GM06990 (cell line): ENCODE measurements around the gene TRIM38.
A peak's percentile ranks its signal among the peaks of the same experiment; 100 is the strongest.

Experiments used
- DNase-seq: peaks from one replicate; pipeline ENCODE4 v3.0.0-alpha.2; 2011; ENCODE audit not compliant: insufficient read length; ENCODE audit errors: extremely low read depth
- H3K27me3 ChIP-seq: replicated peaks from 2 replicates; pipeline ENCODE4 v1.6.0; 2011; ENCODE audit warnings: low read length; ENCODE audit not compliant: control insufficient read depth, insufficient read depth
- H3K36me3 ChIP-seq: 2 replicates; pipeline ENCODE4 v1.5.1; 2011; ENCODE audit warnings: low read length; ENCODE audit not compliant: control insufficient read depth, insufficient read depth
- H3K4me3 ChIP-seq: replicated peaks from 2 replicates; pipeline ENCODE4 v1.5.1; 2011; ENCODE audit warnings: low read depth, mild to moderate bottlenecking, control low read depth, low read length
- CTCF ChIP-seq: IDR thresholded peaks from 2 replicates; pipeline ENCODE4 v1.5.1; 2011; ENCODE audit warnings: low read length, control low read depth, mild to moderate bottlenecking, inconsistent platforms; ENCODE audit not compliant: insufficient read depth, poor library complexity, severe bottlenecking

The TRIM38 gene

GRCh38 chr6:26032340-26033084, 69.9 kb downstream of the TRIM38 start:
- Histone ChIP-seq H3K36me3 (no peaks in the 10 kb centered on the region), H3K4me3 (peak overlapping the region; percentile 60), H3K27me3 (no peaks in the 10 kb centered on the region)
- no peak for DNase-seq
- no peak for TF ChIP-seq CTCF

GRCh38 chr6:26033085-26033940, 70.7 kb downstream of the TRIM38 start:
- Histone ChIP-seq H3K4me3 (peak overlapping the region; percentile 60), H3K36me3 (no peaks in the 10 kb centered on the region), H3K27me3 (no peaks in the 10 kb centered on the region)
- DNase-seq = peak; percentile 94
- no peak for TF ChIP-seq CTCF

GRCh38 chr6:26033941-26034354, 71.3 kb downstream of the TRIM38 start:
- no peak for DNase-seq
- TF ChIP-seq CTCF = no peak
- H3K4me3 ChIP-seq = peak overlapping the region; percentile 39
- H3K27me3 ChIP-seq = no peaks in the 10 kb centered on the region
- H3K36me3 ChIP-seq = no peaks in the 10 kb centered on the region

GRCh38 chr6:26034905-26035304, 72.3 kb downstream of the TRIM38 start:
- no peak for TF ChIP-seq CTCF
- no peak for DNase-seq
- Histone ChIP-seq H3K27me3 (no peaks in the 10 kb centered on the region), H3K36me3 (no peaks in the 10 kb centered on the region), H3K4me3 (no peak overlapping the region)
